Endometrial microvascular endothelial cells (primary cell): ENCODE measurements around the gene LAMB4. TPM values are rescaled to one million over a fixed set of nuclear protein-coding genes. Genes with fewer than 3 reads are reported as not detected.

ENCODE experiments used
- in situ Hi-C: cut with HindIII; loops from 2 replicates; pipeline ENCODE4 v1.10.0; 2017; ENCODE audit warnings: low sequenced_read_pairs, low pct_unique_long_range_greater_than_20kb; ENCODE audit errors: inconsistent ontology term
- total RNA-seq: library from RNA; depleted of rRNA; stranded (reverse); fragments of >200 nt; gene quantifications from one replicate; pipeline ENCODE4 v1.2.3, GENCODE V29; 2015; ENCODE audit errors: inconsistent ontology term

LAMB4 gene
- total RNA-seq, 1 donor from 2014 or later: 0.19 TPM

DNA sequence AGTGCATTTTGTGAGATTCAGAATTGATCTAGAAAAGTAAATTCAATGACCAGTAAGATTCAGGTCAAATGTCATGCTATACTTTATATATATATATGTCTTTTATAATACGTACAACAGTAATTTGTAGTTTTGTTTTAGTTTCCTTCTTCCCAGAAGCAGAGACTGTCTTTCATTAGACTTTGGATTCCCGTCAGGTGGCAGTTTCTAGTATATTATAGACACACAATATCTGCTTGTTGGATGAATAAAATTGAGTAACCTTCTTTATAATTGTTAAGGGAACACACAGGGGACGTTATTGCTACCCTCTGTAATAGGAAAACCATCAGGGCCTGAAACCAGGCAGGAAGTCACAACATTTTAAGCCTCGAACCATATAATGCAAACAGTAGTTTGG lies 121.9 kb downstream of the LAMB4 start:
- in situ Hi-C loops: loop anchor here (25.0 kb wide), 1 partner anchor 104 kb away; no protein-coding TSS in a partner anchor

DNA sequence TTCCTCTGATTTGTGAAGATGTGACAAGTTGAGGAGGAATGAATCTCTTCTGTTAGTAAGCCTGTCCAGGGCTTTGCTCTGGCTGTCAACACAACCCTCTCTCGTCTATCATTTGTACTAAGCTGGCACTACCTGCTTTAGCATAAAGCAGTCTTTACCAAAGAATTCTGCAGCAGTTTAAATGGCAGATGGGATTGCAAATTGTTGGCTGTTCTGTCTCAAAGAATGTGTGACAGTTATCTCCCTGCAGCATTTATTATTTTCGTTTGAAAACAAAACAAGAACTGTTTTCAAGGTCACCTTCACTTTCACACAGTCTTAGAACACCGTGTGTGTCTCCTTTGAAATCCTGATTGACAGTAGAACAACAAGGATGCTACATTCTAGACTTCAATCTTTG lies 122.4 kb downstream of the LAMB4 start:
- in situ Hi-C loops: loop anchor here (25.0 kb wide), 1 partner anchor 105 kb away; no protein-coding TSS in a partner anchor

DNA sequence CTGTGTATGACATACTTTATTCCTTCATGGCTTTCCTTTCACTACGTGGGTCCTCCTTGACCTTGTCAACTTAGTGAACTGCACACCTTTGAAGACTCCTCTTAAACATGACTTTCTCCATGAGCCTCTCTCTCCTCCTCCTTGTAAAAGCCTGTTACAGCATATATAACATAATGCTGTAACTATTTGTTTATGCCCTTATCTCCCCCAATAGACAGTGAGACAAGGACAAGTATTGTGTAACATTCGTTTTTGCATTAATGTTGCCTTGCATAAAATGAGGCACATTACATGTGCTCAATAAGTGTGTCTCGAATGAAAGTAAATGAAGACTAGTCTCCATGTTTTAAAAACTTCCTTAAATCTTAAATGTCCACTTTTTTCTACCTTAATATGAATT lies 122.9 kb downstream of the LAMB4 start:
- in situ Hi-C loops: loop anchor here (25.0 kb wide), 1 partner anchor 105 kb away; no protein-coding TSS in a partner anchor

DNA sequence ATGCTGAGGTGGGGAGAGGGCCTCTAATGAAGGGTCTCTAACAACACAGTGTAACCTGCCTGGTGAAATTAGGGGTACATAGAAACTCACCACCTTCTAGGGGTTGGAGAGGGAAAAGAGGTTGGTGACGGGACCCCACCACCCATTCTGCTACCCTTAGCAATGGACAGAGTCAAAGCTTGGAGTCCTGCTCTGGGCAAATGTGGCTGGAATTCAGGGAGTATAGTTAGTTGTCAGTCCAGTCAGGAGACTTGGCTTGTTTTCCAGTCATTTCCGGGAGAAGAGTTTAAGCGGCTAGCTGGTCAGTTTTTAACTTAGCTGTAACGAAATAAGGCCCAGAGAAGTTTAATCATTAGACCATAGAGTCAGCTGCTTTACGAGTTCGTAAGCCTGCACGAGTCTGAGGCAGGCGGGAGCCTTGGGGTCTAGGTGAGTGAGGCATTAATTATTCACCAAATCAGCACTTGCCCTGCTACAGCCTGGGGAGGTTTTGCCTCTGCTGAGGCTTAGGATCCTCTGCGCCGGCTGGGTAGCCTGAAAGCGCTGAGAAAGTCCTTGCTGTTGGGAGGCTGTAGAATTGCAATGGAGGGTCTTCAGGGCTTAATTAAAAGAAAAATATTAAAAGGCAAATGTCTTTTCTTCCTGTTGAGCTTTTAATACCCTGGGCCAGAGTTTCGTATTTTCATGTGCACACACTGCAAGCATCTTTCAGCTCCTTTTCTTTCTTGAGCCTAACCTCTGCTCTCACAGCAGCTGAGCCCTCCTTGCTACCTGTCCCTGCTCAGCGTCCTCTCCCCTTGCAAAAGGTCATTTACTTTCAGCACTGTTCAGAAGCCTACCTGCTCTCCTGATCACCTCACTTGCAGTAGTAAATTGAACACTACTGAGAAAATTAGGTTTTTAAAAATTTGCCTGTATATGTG lies 125.7 kb downstream of the LAMB4 start:
- in situ Hi-C loops: loop anchor here (25.0 kb wide), 1 partner anchor 108 kb away; no protein-coding TSS in a partner anchor

DNA sequence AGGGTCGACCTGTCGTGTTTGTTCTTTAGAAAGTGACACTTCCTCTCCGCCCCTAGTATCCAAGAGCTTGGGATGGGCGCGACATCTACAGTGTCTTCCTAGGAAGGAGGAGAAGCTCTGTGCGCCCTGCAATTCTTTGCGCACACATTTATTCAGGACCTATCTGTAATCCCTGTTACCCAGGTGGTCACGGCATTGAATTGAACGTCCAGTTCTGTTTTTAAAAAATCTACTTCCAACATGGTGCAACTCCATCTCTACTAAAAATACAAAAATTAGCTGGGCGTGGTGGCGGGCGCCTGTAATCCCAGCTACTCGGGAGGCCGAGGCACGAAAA lies 126.6 kb downstream of the LAMB4 start:
- in situ Hi-C loops: loop anchor here (25.0 kb wide), 1 partner anchor 109 kb away; no protein-coding TSS in a partner anchor

DNA sequence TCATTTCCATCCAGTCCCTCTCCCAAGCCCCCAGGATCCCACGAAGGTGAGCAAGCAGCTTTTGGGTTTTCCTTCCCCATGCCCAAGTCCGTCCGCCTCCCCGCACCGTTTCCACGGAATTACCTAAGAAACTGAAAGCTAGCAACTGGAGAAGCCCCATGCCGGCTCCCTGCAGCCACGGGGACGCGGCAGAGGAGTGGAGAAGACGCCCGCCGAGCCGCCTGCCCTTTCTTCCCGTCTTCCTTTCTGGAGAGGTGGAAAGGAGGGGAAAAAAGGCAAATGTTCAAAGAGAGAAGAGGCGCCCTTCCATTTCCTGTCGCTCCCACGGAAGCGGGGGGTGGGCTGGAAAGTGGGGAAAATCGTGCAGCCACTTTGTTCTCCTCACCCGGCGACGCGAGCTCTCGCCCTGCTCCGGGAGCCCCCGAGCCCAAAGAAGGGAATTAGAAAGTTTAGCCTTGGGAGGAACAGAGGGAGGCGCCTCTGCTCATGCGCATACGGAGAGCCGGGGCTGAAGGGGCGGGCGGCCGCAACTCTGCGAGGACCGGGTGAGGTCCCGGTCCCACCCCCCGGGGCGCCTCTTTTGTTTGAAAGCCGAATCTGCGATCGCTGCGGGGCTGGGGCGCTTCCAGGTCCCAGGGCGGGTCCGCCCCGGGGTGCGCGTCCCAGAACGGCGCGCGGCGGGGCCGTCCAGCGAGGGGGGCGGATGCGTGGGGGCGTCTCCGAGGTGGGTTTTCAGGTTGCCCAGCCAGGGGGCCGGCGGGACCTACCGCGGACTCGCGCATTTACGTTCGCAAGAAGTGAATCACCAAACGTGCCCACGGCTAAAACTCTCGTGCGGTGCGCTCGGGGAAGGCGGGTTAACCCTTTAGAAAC lies 127.2 kb downstream of the LAMB4 start, which contains the start of gene LAMB1:
LAMB1 (minus strand) TSS at position 436 of the 873 bp plus-strand sequence; CDS start at position 160, 276 bp downstream.
- in situ Hi-C loops: loop anchor here (25.0 kb wide), 1 partner anchor 109 kb away; no protein-coding TSS in a partner anchor

DNA sequence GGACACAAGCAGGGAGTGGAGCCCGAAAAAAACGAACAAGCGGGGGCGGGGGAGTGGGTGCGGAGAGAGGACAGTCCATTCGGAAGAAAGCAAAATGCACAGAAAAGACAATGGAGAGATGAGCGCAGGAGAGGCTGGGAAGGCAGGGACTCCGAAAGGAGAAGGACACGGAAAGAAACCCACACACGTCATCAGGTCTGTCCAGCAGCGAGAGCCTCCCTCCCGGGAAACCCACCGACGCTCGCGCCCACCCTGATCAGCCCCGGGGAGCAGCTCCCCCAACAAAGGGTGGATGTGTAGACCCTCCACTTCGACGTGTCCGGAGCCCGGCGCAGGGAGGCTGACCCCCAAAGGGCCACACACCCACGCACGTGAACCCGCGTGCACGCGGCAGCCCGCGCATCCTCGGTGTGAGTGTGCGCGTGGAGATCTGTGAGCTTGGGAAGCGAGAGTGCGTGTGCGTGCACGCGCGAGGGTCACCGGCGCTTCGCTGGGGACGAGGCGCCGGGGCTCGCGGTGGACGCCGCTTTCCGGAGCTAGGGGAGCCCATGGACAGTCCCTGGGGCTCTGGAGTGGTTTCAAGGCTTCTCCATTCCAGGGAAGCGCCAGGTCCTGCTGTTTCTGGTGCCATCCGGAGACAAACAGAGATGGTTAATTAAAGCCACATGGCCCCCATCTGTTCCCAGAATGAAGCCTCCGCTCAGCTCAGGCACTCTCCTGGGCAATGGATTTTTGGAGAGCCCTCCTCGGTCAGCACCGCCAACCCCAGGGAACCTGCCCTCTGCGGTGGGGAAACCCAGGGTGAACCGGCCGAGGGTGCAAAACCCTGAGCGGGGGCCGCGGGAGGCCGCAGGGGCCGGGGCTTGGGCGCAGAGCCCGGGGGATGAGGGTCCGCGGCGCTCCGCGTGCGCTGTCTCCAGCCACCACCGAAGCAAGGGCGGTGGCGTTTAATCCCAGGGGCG lies 128.1 kb downstream of the LAMB4 start:
- in situ Hi-C loops: loop anchor here (25.0 kb wide), 1 partner anchor 110 kb away; no protein-coding TSS in a partner anchor

DNA sequence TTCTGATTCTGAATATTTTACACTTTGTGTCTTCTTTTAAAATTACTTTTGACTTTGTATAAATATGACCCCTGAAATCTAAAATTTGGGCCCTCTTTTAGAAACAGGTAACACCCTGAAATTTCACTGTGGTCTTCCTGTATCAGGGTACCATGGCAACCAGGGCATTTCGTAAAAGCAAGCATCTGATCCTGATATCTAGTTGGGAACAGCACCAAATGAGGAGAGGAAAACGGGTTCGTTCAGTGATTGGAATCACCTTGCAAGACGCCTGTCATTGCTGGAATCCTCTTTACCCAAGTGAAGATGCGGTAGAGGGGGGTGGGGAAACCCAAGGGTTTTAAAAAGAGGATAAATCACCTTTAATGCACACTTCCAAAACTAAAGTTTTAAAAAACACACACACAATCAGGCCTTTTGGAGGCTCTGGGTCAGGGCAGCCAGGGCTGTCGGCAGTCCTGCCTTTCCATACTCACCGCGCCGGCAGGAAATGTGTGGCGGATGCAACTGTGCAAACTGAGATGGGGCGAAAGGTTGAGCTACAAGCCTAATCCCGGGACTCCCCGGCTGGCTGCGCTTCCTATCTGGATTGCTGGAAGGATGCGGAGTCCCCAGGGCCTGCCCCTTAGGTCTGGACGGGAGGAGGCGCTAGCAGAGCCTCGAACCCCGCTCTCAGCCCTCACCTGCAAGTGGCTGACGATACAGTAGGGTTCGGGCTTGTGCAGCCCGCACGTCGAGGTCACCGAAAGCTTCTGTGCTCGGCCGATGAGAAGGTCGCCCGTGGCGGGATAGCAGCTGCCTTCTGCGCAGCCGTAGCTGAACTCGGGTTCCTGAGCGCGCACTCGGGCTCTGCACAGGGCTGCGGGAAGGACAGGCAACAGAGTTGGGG lies 129.0 kb downstream of the LAMB4 start:
- in situ Hi-C loops: loop anchor here (25.0 kb wide), 1 partner anchor 111 kb away; no protein-coding TSS in a partner anchor

DNA sequence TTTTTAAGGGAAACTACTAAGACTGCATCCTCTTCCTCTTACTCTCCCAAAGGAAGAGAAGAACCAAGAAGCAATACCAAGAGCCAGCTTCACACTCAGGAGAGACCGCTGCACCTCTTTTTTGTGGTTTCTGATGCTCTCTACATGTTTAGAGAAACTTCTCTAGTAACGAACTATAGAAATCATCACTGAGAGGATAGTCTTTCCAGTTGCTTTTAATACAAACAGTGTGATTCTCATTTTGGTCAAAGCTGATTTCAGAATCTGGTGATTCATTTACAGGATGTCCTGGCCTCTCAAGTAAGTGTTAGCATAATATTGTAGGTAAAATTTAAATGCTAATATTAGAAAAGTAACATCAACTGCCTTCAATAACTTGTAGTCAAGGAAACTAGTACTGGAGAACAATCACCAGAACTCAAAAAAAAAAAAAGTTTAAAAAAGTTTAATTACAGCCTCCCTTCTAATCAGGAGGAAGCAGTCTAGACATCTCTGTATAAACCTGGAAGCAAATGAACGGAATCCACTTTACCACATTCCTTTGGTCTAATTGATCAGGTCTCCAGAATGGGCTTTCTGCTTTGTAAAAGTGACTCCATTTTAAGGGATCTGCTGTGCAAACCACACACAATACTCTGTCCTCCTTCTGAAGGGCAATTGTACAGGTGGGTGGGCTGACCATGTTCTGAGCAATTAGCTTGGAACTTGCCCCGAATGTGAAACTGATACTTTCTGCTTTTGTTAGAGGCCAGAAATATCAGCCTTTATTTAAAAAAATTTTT lies 130.2 kb downstream of the LAMB4 start:
- in situ Hi-C loops: loop anchor here (25.0 kb wide), 1 partner anchor 112 kb away; no protein-coding TSS in a partner anchor

DNA sequence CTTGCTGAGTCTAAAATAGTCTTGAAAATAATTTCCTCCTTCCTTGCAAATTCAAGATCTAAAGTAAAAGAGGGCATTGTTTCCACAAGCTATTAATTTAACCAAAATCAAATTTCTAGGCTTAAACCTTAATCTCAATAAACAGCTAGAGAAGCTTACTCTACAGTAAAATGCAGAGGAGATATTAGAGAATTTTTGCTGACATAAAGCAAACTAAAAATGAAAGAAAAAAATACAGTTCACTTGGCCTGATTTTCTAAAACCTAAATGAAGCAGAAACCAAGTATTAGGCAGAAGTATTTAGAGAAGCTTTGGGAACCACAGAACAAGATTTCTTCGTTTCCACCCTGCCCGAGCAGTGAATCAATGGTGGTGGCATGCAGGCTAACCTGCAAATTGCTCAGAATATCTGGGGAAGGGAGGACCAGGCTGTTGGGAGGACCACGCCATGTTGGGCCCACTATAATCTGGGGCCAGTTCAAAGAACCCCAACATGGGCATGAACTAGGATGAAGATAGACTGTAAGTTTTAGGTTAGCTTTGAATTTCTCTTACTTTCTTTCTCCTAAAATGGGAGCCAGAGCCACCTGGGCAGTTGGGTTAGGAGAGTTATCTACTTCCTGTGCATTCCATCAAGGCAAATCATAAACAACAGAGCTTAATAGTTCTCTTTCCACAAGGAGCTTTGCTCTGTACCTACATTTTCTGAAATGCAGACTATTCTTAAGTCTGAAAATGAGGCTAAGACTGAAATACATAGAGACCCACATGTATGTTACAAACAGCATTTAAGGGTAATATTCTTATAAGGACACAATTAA lies 131.3 kb downstream of the LAMB4 start:
- in situ Hi-C loops: no loop called here

DNA sequence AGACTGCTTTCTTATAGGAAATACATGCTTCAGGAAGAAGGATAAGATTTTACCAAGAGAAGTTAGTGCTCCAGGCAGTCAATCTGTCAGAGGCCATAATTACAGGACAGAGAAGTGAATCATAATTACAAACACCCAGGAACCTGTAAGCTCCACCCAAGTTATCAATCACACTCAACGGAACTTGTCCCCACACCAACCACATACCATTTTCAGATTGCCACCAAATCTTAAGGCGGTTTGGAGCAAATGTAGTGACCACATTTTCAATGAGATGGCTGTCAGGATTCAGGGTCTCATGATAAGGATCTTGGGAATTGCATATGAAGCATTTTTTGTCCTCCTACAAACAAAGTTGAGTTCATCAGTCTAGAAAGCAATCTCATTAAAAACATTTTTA lies 132.0 kb downstream of the LAMB4 start:
- in situ Hi-C loops: no loop called here

DNA sequence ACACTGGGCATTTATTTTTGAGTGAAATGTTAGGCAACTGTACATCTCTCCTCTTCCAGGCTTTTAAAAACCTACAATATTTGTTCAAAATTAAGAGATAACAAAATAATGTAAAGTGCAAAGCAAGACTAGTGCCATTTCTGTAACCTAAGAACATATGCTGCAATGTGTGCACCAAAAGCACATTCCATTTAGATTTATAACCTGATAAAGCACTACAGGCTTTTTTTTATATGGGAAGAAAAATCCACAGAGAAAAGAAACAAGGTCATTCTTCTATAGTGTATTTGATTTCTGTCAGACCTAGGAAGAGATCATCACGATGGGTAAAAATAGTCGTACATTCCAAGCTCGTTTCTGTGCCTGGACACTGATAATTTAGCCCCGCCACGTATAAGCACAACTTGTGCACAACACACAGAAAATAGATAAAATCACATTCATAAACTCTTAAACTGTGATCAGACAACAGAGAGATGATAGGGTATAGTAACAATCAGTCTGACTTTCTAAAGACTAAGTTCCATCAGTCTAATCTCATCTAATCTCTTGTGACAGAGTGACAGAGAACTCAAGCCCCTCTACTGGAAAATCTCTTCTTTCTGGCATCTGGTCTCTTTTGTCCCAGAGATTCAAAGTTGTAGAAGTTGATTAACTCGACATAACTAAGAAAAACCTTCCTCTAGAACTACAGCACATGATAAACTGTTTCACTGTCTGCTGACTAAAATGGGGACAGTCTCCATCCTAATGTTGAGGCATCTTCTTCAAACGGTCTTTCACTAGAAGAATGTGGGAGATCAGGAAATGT lies 133.9 kb downstream of the LAMB4 start:
- in situ Hi-C loops: no loop called here

DNA sequence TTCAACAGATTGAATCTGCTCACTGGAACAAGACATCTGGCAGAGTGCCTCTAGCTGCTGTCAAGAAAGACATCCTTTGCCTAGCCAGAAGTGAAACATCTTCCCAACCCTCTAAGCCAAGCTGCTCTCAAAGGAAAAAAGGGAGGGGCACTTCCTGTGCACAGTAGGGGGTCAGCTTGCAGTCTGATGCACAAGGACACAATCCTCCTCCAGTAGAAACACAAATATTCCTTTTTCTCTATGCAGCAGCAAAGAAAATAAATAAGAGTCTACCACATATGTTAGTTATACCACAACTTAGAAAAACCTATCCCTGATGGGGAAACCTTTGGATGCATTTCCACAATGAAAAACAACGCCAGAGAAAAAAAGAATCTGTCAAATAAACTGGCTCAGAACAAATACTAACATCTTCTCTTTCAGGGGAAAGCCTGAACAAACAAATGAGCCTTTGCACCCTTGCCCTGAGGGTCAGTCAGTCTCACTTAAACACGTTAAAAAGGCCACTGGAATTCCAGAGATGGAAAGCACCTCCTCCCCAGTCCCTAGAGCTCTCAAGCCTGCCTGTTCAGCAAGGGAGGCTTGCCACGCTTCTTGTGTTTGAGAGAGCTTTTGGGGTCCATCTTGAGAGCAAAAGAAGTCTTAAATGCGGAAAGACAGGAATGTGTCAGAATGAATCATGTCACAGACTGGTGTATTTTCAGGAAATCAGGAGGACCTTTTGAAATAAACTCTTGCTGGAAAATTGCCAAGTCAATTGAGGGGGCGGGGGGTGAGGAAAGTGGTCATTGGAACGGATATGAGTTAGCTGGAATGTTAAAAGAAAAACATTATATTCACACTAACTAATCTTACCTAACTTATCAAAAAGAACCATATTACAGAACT lies 134.7 kb downstream of the LAMB4 start:
- in situ Hi-C loops: no loop called here

DNA sequence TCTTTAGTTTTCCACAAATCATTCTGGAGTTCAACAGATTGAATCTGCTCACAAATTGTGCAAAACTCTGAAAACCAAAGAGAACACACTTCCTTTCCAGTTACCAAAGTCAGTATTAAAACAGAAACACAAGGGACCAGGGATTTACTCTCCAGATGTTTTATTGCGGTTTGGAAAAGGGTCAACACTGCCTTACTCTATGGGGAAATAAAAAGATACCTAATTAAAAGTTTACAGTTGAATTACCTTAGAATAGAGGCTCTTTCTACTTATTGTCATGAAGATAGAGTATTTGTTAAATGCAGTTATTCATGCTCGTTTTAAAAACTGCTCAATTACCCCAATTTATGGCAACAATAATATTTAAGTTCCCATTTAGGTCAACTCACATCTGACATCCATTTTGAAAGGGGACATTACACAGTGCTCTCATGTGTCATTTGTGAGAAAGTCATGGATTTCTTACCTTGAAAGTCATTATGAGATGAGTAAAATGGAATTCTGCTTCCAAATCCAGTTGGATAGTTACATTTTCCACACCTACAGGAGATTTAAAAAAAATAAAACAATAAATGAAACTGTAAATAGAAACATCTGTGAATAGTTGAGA lies 135.6 kb downstream of the LAMB4 start:
- in situ Hi-C loops: no loop called here
